IPS DF 4.7 (cell line): ENCODE measurements around the gene PIGA.
A peak's percentile ranks its signal among the peaks of the same experiment; 100 is the strongest.

Experiments
- DNase-seq: peaks from one replicate; pipeline ENCODE4 v3.0.0-alpha.2; 2013; ENCODE audit warnings: low spot score; ENCODE audit errors: extremely low read depth

The PIGA gene, protein sequence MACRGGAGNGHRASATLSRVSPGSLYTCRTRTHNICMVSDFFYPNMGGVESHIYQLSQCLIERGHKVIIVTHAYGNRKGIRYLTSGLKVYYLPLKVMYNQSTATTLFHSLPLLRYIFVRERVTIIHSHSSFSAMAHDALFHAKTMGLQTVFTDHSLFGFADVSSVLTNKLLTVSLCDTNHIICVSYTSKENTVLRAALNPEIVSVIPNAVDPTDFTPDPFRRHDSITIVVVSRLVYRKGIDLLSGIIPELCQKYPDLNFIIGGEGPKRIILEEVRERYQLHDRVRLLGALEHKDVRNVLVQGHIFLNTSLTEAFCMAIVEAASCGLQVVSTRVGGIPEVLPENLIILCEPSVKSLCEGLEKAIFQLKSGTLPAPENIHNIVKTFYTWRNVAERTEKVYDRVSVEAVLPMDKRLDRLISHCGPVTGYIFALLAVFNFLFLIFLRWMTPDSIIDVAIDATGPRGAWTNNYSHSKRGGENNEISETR

DNA sequence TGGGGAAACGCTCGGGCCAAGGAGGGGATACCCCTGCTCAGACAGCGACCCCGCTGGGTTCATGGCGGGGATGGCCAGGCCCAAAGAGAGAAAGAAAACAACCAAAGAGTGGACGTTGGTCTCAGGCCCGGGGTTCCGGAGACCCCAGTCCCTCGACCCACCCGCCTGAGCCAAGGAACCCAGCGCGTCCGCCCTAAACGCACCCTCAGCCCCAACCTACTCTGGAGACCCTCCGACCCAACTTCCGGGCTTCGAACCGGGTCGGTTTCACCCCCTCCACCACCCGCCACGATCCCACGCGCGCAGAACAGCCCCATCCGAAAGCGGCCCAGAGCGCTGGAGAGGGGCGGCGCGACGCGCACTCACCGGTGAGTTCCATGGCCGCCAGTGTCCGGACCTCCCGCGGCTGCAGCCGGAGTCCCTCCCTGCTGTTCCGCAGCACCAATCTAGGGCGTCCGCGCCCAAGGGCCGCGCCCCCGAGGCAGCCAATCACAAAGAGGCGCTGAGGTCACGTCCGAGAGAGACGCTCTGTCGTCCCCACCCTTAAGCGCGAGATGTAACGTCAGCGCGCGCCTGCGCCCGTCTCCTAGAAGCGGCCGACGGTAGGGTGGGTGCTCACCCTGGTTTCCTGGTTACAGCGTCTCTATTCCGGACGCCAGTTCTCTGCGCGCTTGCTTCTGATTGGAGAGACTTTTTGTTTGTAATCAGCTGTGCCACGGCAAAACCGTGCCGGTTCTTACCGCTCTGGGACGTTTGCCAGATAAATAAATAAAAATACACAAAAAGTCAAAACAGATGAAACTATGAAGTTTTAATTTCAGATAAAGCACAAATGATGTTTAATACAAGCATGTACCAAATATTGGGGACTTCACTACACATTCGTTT is at the start of gene PIGA:
TSS of gene PIGA (minus strand) at position 389 of the 888 bp plus-strand sequence. CDS start 3,593 bp downstream, outside the sequence.
- peak; percentile 49 for DNase-seq

DNA sequence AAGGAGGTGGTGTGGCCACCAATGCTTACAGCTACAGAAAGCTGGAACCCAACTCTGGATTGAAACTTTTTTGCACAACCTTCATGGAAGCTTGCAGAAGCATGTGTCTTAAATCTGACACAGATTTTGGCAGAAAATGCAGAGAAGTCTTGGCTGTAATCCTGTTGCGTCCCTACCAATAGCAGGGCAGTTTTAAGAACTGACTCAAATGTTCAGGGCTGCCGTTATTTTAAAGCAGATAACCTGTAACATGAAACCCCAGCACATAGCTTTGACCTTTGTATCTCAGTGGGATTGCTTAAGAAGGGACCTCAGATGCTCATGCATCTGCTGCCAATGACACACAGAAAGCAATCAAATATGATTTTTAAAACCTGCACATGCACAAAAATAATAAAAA is 49.0 kb upstream of the PIGA start, which contains the start of gene VEGFD:
TSS of gene VEGFD (minus strand) at position 110 of the 400 bp plus-strand sequence. CDS start 467 bp downstream, outside the sequence.
- no peak for DNase-seq

DNA sequence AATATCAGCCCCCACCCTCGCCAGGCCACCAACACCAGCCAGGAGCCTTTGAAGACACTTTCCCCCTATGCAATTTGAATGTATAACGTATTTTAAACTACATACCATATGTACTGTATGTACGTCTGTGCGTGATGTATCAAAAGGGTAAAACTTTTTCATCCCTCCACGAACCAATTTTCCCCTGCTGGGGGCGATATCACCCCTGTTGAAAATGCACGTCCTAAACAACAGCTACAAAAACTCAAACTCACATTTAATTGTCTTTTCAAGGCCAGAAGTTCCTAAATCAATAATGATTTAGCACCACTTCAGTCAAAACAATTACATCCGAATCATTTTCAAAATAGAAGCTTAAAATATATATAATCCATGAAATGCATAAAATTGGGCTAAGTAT is 47.5 kb upstream of the PIGA start:
- no peak for DNase-seq

DNA sequence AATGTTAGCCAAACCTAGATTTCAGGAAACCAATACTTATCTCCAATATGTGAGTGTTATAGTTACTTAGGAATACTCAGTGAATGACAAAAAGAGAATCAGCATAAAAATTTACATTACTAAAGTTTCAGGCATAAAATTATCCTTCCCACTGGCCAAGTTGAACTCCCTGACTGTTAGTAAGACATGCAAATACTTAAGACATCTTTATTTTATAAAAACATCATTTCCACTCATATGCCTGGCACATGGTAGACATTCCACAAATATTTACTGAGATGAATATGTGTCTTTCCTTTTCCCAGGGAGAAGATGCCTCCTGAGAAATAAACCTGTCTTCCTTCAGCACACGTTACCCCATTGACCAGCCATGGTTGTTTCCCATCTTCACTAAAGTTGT is 41.6 kb upstream of the PIGA start:
- DNase-seq: no peak

DNA sequence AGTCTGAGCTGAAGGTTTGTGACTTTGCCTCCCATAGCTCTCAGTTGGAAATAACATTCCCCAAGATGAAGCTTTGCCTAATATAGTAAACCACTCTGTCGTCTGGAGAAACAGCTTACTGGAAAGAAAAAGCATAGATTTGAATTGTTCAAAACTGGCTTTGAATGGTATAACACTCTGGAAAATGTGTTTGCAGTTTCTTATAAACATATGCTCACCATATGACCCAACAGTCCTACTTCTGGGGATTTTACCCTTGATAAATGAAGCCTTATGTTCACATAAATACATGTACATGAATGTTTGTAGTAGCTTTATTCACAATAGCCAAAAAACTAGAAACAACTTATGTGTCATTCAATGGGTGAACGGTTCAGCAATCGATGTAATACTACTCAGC is 38.7 kb upstream of the PIGA start:
- DNase-seq: no peak

DNA sequence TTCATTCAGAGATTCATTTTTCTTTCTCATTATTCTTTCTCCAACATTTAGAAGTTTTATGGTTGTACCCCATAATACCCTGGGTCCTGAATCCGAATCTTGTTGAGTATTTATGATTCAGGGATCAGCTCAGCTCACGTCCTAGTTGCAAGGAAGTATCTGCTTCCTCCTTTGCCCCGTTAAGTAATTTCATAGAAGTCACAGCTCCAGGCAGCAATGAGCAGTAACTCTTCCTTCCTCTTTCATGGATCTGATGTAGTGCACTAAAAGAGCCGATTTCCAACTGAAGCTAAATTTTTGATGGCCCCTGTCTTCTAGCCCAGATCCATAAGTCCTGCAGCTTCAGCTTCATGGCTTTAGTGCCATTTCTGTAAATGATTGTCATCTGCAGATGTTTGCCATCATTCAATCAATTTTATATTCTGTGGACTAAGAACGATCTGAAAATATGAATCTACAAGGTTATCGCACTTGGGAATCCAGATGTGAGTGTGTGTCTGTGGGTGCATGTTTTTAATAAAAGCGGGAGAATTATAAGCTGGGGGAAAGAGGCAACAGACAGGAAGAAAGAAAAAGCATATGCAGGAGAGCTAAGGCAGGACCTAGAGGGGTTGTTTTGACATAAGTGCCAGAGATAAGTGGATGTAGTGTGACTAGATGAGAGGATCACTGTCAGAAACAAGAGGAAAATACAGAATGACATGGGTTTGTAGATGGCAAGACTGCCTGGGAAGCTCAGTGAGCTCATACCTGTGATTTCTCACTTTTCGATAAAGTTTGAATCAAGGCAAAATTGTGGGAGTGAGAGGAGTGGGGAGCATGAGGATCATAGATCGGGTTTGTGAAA is 31.4 kb upstream of the PIGA start:
- DNase-seq: no peak

DNA sequence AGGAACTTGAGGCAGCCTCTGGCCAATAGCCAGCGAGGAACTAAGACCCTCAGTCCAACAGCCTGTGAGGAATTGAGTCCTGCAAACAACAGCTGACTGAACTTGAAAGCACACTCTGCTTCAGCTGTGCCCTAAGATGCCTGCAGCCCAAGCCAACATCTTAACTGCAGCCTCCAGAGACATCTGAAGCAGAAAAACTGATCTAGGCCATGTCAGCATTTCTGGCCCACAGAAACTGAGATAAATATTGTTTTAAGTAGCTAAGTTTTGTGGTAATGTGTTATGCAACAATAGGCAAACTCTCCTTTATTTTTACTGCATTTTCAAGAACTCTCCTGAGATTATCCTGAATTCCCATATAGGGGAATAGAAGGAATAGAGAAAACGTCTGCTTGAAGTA is 24.4 kb upstream of the PIGA start:
- no peak for DNase-seq

DNA sequence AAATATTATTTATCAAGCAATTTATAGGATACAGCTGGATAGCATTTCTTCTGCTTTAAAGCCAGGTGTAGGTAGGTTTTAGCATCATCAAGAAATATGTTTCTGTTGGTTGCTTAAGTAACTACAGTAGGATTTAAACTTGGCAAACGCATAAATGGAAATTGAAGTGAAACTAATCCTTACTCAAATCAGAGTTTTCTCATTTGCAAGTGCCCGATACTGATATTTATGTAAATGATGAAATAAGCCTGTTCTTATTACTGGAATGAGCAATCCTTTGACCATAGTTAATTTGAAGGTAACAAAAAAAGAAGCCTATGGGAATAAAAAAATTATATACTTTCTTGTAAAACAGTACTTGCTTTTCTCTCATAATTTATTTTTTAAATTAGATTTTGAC is 23.2 kb upstream of the PIGA start:
- DNase-seq: no peak

DNA sequence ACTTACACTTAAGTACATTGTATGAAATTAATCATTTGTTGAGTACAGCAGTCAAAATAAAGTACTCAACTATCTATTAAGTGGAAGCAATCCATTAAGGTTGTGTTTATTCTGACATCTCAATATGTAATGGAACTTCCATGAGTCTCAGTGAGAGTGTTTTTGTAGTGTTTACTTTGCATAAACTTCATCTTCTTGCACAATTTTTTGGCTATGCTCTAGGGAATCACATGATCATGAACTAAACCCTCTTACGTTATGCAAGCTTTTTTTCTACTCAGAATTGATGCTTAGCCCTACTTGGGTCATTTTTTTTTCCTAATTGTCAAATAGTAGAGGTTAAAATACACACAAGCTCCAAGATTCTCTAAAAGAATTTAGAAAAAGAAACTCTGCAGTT is 21.1 kb upstream of the PIGA start:
- no peak for DNase-seq

DNA sequence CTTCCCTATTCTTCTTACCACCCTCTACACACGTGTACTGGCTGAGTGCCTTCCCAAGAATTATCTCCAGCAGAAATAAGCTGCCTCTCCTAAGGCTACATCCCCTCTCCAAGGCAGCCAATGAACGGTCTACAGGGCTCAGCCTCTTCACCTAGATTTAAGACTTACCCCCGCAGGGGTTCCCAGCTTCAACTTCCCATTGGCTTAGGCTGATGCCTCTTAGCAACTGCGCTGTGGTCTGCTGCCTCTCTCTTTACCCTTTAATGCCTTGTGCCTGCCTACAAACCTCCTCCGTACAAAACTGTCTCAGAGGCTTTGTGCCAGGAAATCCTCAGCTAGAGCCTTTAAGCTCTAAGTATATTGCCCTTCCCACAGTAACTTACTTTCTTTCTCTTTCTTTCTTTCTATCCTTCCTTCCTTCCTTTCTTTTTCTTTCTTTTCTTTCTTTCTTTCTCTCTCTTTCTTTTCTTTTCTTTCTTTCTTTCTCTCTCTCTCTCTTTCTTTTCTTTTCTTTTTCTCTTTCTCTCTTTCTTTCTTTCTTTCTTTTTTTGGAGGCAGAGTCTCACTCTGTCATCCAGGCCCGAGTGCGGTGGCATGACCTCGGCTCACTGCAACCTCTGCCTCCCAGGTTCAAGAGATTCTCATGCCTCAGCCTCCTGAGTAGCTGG is 15.1 kb upstream of the PIGA start:
- no peak for DNase-seq

DNA sequence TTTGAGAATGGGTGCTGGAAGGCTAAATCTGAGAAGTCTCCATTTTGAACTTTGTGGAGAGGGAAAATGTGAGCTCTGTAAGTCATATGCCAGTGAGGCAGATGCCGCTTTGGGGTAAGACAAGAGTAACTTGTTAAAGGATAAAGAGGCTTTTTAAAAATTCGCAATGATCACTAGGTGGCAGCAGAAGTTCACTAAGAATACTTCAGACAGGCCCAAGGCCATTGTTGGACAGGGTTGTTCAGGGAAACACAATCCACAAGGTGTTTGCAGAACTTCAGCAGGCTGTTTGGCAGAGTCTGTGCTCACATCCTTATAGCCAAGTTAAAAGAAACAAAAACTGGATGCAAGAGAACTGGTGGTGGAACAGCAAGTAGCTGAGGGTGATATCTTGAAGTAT is 13.7 kb upstream of the PIGA start:
- DNase-seq: no peak

DNA sequence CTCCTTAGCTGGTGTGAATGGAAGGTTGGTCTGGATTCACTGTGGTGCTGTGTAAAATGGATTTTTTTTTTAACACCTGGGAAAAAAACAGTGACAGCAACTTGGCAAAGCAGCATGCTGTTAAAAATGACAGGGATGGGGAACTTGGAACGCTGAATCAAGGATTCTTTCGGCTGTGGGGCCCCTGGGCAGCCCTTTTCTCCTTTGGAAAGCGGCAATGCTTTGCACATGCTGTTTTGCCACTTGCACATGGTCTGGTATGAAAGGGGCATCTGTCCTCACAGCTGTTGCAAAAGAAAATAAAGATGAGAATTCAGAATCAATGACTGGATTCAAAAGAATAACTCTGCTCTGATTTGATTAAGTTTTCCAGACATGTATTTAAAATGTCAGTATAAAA is 10.7 kb upstream of the PIGA start:
- DNase-seq: no peak

DNA sequence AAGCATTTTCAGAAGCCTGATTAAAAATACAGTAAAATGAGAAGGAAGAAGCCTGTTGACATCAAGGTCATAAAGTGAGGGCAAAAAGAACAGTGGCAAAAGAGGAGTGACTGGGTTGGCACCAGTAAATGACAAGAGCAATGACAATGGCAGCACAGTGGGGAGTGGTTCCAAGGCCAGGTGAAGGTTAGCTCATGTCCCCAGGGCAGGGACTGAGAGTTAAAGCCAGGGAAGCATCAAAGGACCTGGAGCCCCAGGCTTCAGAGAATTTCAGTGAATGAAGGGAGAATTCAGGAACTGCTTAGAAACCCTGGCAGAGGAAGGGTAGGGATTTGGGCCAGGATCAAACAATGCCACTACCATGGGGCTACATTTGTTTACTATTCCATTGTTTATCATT is 8.8 kb upstream of the PIGA start:
- no peak for DNase-seq

DNA sequence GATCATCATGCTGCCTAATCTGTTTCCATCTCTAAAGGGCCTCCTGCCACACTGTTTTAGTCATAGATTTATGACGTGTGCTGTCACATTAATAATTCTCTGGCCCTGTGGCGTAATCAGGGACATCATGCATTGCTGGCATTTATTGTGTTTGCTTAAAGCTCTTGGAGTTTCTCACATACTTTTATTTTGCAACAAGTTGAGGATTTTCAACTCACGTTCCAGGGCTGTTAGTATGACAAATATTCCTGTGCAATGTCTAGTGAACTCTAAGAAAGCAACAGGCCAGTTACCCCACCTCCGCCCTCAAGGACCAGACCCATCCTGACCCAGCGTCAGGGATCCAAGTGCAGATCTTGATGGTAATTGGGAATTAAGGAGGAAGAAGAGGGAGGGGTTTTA is 7.8 kb upstream of the PIGA start:
- no peak for DNase-seq

DNA sequence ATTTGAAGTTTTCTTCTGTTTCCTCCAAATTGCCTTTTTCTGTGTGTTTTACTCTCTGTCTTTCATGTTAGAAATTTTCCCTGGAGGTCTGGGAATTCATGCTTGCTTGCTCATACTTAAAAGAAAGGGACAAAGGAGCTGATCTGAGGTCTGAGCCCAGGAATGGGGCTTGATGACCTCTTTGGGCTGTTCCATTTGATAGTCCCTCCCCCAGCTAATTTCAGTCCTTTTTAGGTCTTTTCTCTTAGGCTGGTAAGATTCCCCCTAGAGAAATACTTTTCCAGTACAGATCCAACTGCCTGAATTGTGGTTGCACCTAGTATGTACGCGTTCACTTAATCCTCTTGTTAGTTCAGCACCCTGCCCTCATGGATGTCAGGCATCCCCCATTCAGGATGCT is 5.5 kb upstream of the PIGA start:
- no peak for DNase-seq

DNA sequence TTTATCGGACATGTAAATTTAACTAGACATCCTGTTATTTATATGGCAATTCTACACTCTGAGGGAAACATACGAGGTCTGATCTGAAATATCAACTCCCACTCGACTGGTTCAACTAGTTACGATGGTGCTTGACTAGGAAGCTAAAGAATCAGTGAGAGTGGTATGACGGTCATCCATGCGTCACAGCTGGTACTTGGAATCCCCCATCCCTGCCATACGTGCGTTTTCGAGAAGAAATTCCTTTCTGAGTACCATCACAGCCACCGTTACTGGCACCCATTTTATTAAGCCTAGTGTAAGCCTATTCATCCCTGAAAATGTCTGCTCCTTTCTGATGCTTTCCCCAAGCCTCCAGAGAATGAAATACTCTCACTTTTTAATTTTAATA is 695 bp upstream of the PIGA start:
- DNase-seq: no peak

DNA sequence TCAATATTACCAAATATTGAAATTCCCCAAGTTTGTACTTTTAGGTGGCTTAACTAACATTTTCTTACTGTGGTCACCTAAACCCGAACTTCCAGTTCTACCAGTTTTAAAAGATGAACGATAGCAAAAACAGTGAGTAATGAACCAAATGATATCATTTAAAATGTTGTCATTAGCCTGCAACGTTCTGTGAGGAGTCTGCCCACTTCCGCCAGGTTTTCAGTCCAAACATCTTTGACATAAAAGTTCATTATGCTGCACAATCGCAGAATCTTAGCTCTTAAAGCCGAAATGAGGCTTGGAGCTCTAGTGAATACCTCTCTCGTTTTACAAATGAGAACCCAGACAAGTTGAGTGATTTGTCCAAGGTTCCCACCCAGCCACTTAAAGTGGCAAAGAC is 762 bp downstream of the PIGA start:
- no peak for DNase-seq

DNA sequence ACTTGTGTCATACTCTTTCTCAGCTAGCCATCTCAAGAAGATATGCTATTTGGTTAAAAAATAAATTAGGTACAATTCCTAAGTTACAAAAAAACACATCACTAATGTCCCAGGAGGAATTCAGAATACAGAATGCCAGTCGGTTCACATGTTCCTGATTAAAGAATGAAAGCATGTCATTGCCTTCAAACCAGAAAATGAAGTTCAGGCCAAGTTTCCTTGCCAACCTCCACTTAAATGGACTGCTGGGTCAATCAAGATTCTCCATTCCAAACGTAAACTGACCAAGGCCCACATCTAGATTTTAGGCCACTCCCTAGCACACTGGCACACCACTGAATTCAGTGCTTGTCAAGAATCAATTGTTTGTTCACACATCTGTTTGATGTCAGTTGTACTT is 6.5 kb downstream of the PIGA start:
- no peak for DNase-seq

DNA sequence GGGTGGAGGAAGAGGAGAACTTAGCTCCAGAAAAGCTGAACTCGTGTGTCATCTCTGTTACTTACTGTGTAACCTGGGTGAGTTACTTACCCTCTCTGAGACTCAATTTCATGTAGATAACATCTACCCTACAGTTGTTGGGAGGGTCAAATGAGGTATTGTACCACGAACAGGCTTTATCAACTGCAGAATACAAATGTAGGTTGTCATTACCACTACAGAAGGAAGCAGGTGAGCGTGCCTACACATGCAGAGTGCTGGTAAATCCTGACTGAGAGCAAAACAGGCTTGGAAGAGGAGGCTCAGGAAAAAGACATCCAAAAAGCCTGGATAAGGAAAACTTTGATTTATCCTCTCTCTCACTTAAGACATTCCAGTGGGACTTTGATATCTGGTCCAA is 7.2 kb downstream of the PIGA start:
- no peak for DNase-seq

DNA sequence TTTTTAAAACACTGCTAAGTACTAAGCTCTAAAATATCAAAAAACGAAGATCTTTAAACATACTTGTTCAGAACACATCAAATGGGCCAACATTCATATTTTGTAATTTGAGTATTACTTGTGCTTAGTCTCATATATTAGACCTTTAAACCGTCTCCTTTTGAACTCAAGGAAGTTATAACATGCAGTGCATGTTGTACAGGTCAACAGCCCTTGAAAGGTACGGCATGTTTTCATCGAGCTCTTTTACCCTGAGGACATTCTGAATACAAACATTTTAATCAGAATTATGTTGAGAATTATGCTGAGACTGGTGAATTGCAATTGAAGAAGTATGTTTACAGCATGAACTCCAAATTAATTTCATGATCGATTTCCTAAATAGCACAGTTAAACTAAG is 12.9 kb downstream of the PIGA start:
- DNase-seq: no peak

DNA sequence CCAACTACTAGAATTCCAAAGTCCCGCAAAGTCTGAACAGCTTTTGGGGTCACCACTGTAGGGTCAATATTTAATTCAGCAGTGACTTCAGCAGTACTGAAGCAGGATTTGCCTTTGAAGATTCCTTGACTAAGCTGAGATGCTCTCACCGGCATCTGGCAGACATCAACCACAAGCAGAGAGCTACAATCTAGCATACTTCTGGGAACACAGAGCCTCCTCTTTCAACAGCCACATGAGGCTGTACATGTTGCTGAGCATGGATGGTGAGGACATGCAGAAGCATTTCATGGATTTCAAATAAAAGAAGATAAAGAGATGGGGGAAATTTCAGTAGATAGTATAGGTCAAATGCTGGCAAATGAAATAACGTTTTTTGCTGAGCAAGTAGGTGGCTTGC is 13.3 kb downstream of the PIGA start:
- no peak for DNase-seq
